ENCODE measurements around the gene CEP70.

DNA sequence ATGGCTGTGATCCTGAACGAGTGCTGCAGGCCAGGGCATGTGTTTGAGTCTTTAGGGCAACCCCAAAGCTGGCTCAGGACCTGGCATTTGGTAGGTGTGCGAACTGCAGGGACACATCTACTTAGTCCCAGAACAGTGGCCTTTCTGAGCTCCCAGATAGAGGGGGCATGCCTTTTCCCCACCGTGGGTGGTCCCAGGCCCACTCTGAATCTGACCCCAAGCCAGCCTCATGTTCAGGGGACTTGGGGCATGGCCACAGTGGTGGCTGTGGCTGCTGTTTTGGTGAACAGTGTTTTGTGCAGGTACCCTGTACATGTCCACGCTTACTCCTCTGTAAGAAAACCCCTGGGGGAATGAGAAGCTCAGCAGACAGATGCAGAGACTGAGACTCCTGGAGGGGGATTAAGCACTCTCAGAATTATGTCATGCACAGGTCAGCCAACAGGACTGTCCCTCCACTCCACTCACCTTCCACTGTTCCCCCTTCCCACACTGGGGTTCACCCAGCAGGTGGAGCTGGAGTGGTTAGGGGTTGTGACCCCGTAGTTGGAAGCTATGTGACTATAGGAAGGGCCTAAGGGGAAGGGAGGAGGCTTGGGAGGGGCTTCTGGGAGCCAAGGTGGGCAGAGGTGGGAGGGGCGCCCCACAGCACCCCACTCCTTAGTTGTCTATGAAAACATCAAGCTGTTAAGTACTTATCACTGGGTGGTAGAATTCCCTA, 143.2 kb downstream of the CEP70 start:
- TF ChIP-seq, protein P1, sequence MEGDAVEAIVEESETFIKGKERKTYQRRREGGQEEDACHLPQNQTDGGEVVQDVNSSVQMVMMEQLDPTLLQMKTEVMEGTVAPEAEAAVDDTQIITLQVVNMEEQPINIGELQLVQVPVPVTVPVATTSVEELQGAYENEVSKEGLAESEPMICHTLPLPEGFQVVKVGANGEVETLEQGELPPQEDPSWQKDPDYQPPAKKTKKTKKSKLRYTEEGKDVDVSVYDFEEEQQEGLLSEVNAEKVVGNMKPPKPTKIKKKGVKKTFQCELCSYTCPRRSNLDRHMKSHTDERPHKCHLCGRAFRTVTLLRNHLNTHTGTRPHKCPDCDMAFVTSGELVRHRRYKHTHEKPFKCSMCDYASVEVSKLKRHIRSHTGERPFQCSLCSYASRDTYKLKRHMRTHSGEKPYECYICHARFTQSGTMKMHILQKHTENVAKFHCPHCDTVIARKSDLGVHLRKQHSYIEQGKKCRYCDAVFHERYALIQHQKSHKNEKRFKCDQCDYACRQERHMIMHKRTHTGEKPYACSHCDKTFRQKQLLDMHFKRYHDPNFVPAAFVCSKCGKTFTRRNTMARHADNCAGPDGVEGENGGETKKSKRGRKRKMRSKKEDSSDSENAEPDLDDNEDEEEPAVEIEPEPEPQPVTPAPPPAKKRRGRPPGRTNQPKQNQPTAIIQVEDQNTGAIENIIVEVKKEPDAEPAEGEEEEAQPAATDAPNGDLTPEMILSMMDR (IDR thresholded peaks at IDR 0.05): no peak
- TF ChIP-seq EZH2 (IDR thresholded peaks at IDR 0.05): no peak
- no peak for TF ChIP-seq EZH2phosphoT487 (IDR thresholded peaks at IDR 0.05)
